H1 (cell line): ENCODE data around the gene GIGYF2. TPM values are rescaled to one million over a fixed set of nuclear protein-coding genes. Genes with fewer than 3 reads are reported as not detected.

ENCODE experiments used
- CTCF ChIA-PET: fragments of 300-600 bp; sonication (Branson Sonifier 250); formaldehyde crosslinking; loops from one replicate; lab custom pipeline; 2021; ENCODE audit not compliant: partially characterized antibody; lab: Charles Lee
- POLR2A ChIA-PET: fragments of 300-600 bp; sonication (Branson Sonifier 250); formaldehyde crosslinking; loops from one replicate; lab custom pipeline; 2021; ENCODE audit warnings: inconsistent platforms; ENCODE audit not compliant: partially characterized antibody; lab: Charles Lee
- DNase-seq, 2 experiments: peaks; one replicate each; pipeline versions ENCODE4 v3.0.0 to v3.0.0-alpha.2; 2010 to 2022; ENCODE audit warnings: low spot score in 2 of 2, low read depth in 1 of 2, mixed read lengths in 1 of 2
- FAIRE-seq: peaks from 2 replicates; lab custom pipeline; 2011; peaks lifted over from hg19 to GRCh38; lab: Jason Lieb, UNC
- H2AFZ ChIP-seq: 2 replicates; pipeline ENCODE4 v1.8.1; 2012; ENCODE audit warnings: low read length, inconsistent platforms
- H2AK5ac ChIP-seq: 2 replicates; pipeline ENCODE4 v1.6.1; 2013; ENCODE audit warnings: low read depth, low read length
- H2BK120ac ChIP-seq: replicated peaks from 2 replicates; pipeline ENCODE3; 2013; ENCODE audit warnings: low read depth, low read length, inconsistent platforms
- H2BK12ac ChIP-seq: 2 replicates; pipeline ENCODE4 v1.6.1; 2013; ENCODE audit warnings: low read depth, low read length
- H2BK15ac ChIP-seq: 2 replicates; pipeline ENCODE4 v1.6.1; 2013; ENCODE audit warnings: low read length
- H2BK20ac ChIP-seq: 2 replicates; pipeline ENCODE4 v1.6.1; 2013; ENCODE audit warnings: low read length
- H2BK5ac ChIP-seq: 2 replicates; pipeline ENCODE4 v1.6.1; 2013; ENCODE audit warnings: low read depth, low read length
- H3K14ac ChIP-seq: 2 replicates; pipeline ENCODE4 v1.6.1; 2013; ENCODE audit warnings: inconsistent platforms; ENCODE audit not compliant: insufficient read length
- H3K18ac ChIP-seq: 2 replicates; pipeline ENCODE4 v1.6.1; 2013; ENCODE audit warnings: low read length; ENCODE audit errors: extremely low read depth
- H3K23ac ChIP-seq: 2 replicates; pipeline ENCODE4 v1.6.1; 2013; ENCODE audit warnings: inconsistent platforms; ENCODE audit not compliant: insufficient read length
- H3K23me2 ChIP-seq: 2 replicates; pipeline ENCODE4 v1.6.1; 2013; ENCODE audit warnings: low read depth, low read length
- H3K27ac ChIP-seq: 2 replicates; pipeline ENCODE4 v1.6.1; 2011; ENCODE audit warnings: low read depth, low read length, inconsistent platforms
- H3K27me3 ChIP-seq, 4 experiments: replicated peaks in 1 of 4; 1 replicate in 1 of 4; 2 replicates in 3 of 4; pipeline versions ENCODE4 v1.6.1 to v1.8.1; 2011 to 2013; ENCODE audit warnings: low read length in 3 of 4, mild to moderate bottlenecking in 3 of 4, inconsistent platforms in 2 of 4, mixed read lengths in 2 of 4, moderate library complexity in 1 of 4; ENCODE audit not compliant: control insufficient read depth in 3 of 4, insufficient read depth in 3 of 4; ENCODE audit errors: extremely low read depth in 1 of 4
- H3K36me3 ChIP-seq, 4 experiments: 2 replicates each; pipeline versions ENCODE4 v1.6.1 to v1.8.1; 2011 to 2013; ENCODE audit warnings: mild to moderate bottlenecking in 4 of 4, low read length in 3 of 4, moderate library complexity in 2 of 4, control low read depth in 1 of 4, inconsistent platforms in 1 of 4; ENCODE audit not compliant: insufficient read depth in 4 of 4, control insufficient read depth in 2 of 4
- H3K4ac ChIP-seq: replicated peaks from 2 replicates; pipeline ENCODE3; 2013; ENCODE audit warnings: low read length, low read depth, mixed read lengths, inconsistent platforms; ENCODE audit not compliant: insufficient read length
- H3K4me1 ChIP-seq, 4 experiments: replicated peaks in 1 of 4; 1 replicate in 1 of 4; 2 replicates in 3 of 4; pipeline versions ENCODE4 v1.6.1 to v1.8.1; 2011 to 2013; ENCODE audit warnings: low read length in 3 of 4, inconsistent platforms in 2 of 4, mixed read lengths in 1 of 4; ENCODE audit not compliant: insufficient read depth in 4 of 4, control insufficient read depth in 3 of 4
- H3K4me2 ChIP-seq, 2 experiments: 2 replicates each; pipeline versions ENCODE4 v1.6.1 to v1.8.1; 2011 to 2013; ENCODE audit warnings: low read depth in 2 of 2, low read length in 2 of 2, control low read depth in 1 of 2, inconsistent platforms in 1 of 2, mild to moderate bottlenecking in 1 of 2; ENCODE audit not compliant: insufficient read depth in 1 of 2
- H3K4me3 ChIP-seq, 4 experiments: fragments of 200-600, 300-600 bp in 1 of 4; sonication (generic), shearing (Covaris generic), sonication (Bioruptor Twin) in 1 of 4; 2 replicates each; pipeline versions ENCODE4 v1.5.1 to v1.8.1; 2011 to 2016; ENCODE audit warnings: low read length in 4 of 4, low read depth in 3 of 4, control low read depth in 2 of 4, inconsistent platforms in 2 of 4, mild to moderate bottlenecking in 2 of 4, mixed read lengths in 1 of 4, moderate library complexity in 1 of 4; ENCODE audit not compliant: insufficient read depth in 2 of 4; ENCODE audit errors: extremely low read depth in 1 of 4
- H3K56ac ChIP-seq: replicated peaks from 2 replicates; pipeline ENCODE3; 2013; ENCODE audit warnings: low read depth, mild to moderate bottlenecking, mixed read lengths, low read length, inconsistent platforms; ENCODE audit not compliant: insufficient read length
- H3K79me1 ChIP-seq: 2 replicates; pipeline ENCODE4 v1.6.1; 2013; ENCODE audit warnings: low read depth, low read length, control low read depth
- H3K79me2 ChIP-seq, 2 experiments: 2 replicates each; pipeline versions ENCODE4 v1.6.1 to v1.8.1; 2012 to 2013; ENCODE audit warnings: low read length in 2 of 2, mild to moderate bottlenecking in 2 of 2, inconsistent platforms in 1 of 2; ENCODE audit not compliant: insufficient read depth in 2 of 2, control insufficient read depth in 1 of 2
- H3K9ac ChIP-seq, 4 experiments: replicated peaks in 1 of 4; 1 replicate in 1 of 4; 2 replicates in 3 of 4; pipeline versions ENCODE4 v1.6.1 to v1.8.1; 2011 to 2013; ENCODE audit warnings: low read depth in 3 of 4, low read length in 3 of 4, control low read depth in 2 of 4, mild to moderate bottlenecking in 2 of 4, moderate library complexity in 2 of 4, inconsistent platforms in 1 of 4; ENCODE audit errors: extremely low read depth in 1 of 4
- H3K9me3 ChIP-seq, 2 experiments: 2 replicates each; pipeline versions ENCODE4 v1.6.1 to v1.8.1; 2012 to 2013; ENCODE audit warnings: mild to moderate bottlenecking in 2 of 2, moderate library complexity in 2 of 2, control low read depth in 1 of 2, inconsistent platforms in 1 of 2, low read depth in 1 of 2, low read length in 1 of 2, mixed read lengths in 1 of 2; ENCODE audit not compliant: insufficient read depth in 2 of 2
- H4K20me1 ChIP-seq, 2 experiments: replicated peaks in 1 of 2; 2 replicates each; pipeline versions ENCODE3 to v1.8.1; 2011 to 2013; ENCODE audit warnings: inconsistent platforms in 2 of 2, low read length in 2 of 2, mild to moderate bottlenecking in 1 of 2; ENCODE audit not compliant: insufficient read depth in 2 of 2, control insufficient read depth in 1 of 2
- H4K5ac ChIP-seq: 2 replicates; pipeline ENCODE4 v1.6.1; 2013; ENCODE audit warnings: low read length, low read depth, mixed read lengths, inconsistent platforms; ENCODE audit not compliant: insufficient read length
- H4K8ac ChIP-seq: 2 replicates; pipeline ENCODE4 v1.8.0; 2013; ENCODE audit warnings: mild to moderate bottlenecking, moderate library complexity, low read length, inconsistent platforms; ENCODE audit not compliant: insufficient read depth; ENCODE audit errors: extremely low read depth
- H4K91ac ChIP-seq: replicated peaks from 2 replicates; pipeline ENCODE3; 2013; ENCODE audit warnings: low read length, mixed read lengths, inconsistent platforms; ENCODE audit not compliant: insufficient read length
- ASH2L ChIP-seq: fragments of 200-600, 300-600 bp; sonication (generic); IDR thresholded peaks from one replicate; pipeline ENCODE4 v1.7.1; 2017; ENCODE audit warnings: low read length
- CBX5 ChIP-seq: fragments of 300-800, 300-1000 bp; sonication (generic); IDR thresholded peaks from 2 replicates; pipeline ENCODE4 v1.7.1; 2016; ENCODE audit warnings: antibody characterized with exemption, low read length, low read depth
- CHD2 ChIP-seq: IDR thresholded peaks from 2 replicates; pipeline ENCODE4 v1.6.1; 2012; ENCODE audit warnings: low read length, improper control_type of control experiment
- CTBP2 ChIP-seq: IDR thresholded peaks from 2 replicates; pipeline ENCODE4 v1.7.0; 2011; ENCODE audit warnings: borderline replicate concordance, mild to moderate bottlenecking, moderate library complexity, mixed read lengths, low read length; ENCODE audit not compliant: insufficient read depth, insufficient read length
- EP300 ChIP-seq, 2 experiments: IDR thresholded peaks; 1 replicate in 1 of 2; 2 replicates in 1 of 2; pipeline ENCODE4 v1.6.1; 2011 to 2012; ENCODE audit warnings: low read depth in 2 of 2, low read length in 2 of 2, mild to moderate bottlenecking in 2 of 2, borderline replicate concordance in 1 of 2, inconsistent platforms in 1 of 2, moderate library complexity in 1 of 2
- MAFK ChIP-seq: IDR thresholded peaks from 2 replicates; pipeline ENCODE4 v1.6.1; 2012; ENCODE audit warnings: low read depth, mild to moderate bottlenecking, improper control_type of control experiment, low read length
- POLR2A ChIP-seq, 2 experiments: IDR thresholded peaks; 1 replicate in 1 of 2; 2 replicates in 1 of 2; pipeline ENCODE4 v1.6.1; 2011; ENCODE audit warnings: low read depth in 2 of 2, low read length in 2 of 2, mild to moderate bottlenecking in 2 of 2; ENCODE audit errors: control extremely low read depth in 1 of 2
- RXRA ChIP-seq: IDR thresholded peaks from 2 replicates; pipeline ENCODE4 v1.6.1; 2011; ENCODE audit warnings: low read depth, mild to moderate bottlenecking, low read length, moderate library complexity; ENCODE audit not compliant: insufficient read depth
- SIRT6 ChIP-seq: IDR thresholded peaks from one replicate; pipeline ENCODE4 v1.7.1; 2012; ENCODE audit warnings: low read length, inconsistent platforms
- SP1 ChIP-seq: IDR thresholded peaks from 2 replicates; pipeline ENCODE4 v1.6.1; 2011; ENCODE audit warnings: low read depth, low read length
- WGBS, 2 experiments: shearing (Covaris generic) in 1 of 2; methylation state at CpG; one replicate each; pipeline versions ENCODE4 v1.1.6 to v1.1.7; 2013 to 2015; ENCODE audit warnings: low lambda C conversion rate in 2 of 2, mixed read lengths in 2 of 2, inconsistent platforms in 1 of 2, low coverage in 1 of 2, missing lambda C conversion rate in 1 of 2; ENCODE audit not compliant: insufficient replicate concordance in 2 of 2, insufficient coverage in 1 of 2, insufficient read length in 1 of 2; ENCODE audit errors: extremely low coverage in 1 of 2, missing lambda C conversion rate in 1 of 2; 5-methylcytosine and 5-hydroxymethylcytosine counted together
- polyA plus RNA-seq, 7 experiments: library from polyadenylated mRNA; depleted of rRNA in 3 of 7; stranded (reverse) in 5 of 7; unstranded in 2 of 7; fragments of >200 nt in 5 of 7; fragments of 200-250 nt in 2 of 7; gene quantifications; 1 replicate in 5 of 7; 2 replicates in 1 of 7; 4 replicates in 1 of 7; pipeline versions ENCODE4 v1.2.1 to v1.2.3, GENCODE V29; 2011 to 2013; ENCODE audit warnings: missing spikeins in 2 of 7, mixed read lengths in 2 of 7
- total RNA-seq: library from RNA; stranded (reverse); fragmentation: NEBNext Ultra II Directional; extraction: Animal tissue kit (Norgen Biotek cat#: 25700); gene quantifications from 2 replicates; pipeline ENCODE4 v1.2.1, GENCODE V29; 2021

The GIGYF2 gene
- total and polyA plus RNA-seq, 2 of the 8 experiments (the other 6 are each of a cell fraction or from before 2014, with no cell fraction given), result 22.3 to 62.0 TPM

DNA sequence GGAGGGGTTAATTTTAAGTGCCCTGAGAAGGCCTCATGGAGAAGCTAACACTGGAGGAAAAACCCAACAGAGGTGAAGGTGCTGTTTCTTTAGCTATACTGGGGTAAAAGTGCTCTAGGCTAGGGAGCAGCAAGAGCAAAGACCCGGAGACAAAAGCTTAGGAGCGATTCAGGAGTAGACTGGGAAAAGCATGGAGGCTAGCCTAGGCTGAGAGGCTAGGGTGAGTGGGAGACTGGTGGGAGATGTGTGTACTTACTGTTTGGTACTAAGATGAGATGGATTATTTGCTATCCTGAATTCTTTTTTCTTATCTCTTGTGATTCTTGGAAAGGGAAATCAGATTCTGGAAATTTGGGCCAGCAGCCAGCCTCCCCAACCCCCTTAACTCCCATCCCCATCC lies 2.0 kb downstream of the GIGYF2 start:
- H2AFZ ChIP-seq, result no peak overlapping the region
- peaks cover 23 to 65% of the 10 kb centered on the region in 2 experiments for H3K79me2 ChIP-seq
- H2BK120ac ChIP-seq, result no peak overlapping the region
- ChIA-PET POLR2A (no interaction called here), CTCF (no interaction called here)
- H3K4ac ChIP-seq, result no peak overlapping the region
- no peaks in the 10 kb centered on the region for H3K9me3 ChIP-seq
- H3K14ac ChIP-seq, result no peak overlapping the region
- H3K27me3 ChIP-seq, result peaks cover 0 to 2% (median 0%) of the 10 kb centered on the region in 4 experiments; a peak in 1 of 7 replicates
- no peak overlapping the region for H2BK20ac ChIP-seq
- no peak overlapping the region for H2BK15ac ChIP-seq
- H3K18ac ChIP-seq, result no peak overlapping the region
- peak overlapping the region; percentile 65 to 86 for H3K4me2 ChIP-seq
- H4K91ac ChIP-seq, result no peak overlapping the region
- H4K5ac ChIP-seq, result no peak overlapping the region
- no peak overlapping the region for H2BK5ac ChIP-seq
- 84% methylated on average over 2 of the region's 2 CpGs; no CpG with 5 or more reads in 1 of the 2 experiments for WGBS, 2 experiments
- H3K23me2 ChIP-seq, result peaks cover 4% of the 10 kb centered on the region
- peaks cover 0 to 7% (median 4%) of the 10 kb centered on the region in 4 experiments; a peak in 4 of 8 replicates for H3K36me3 ChIP-seq
- no peak overlapping the region for H3K56ac ChIP-seq
- H2BK12ac ChIP-seq, result no peak overlapping the region
- H3K27ac ChIP-seq, result no peak overlapping the region
- H3K79me1 ChIP-seq, result peaks cover 4% of the 10 kb centered on the region
- no peak overlapping the region; the same call in 1 of the 2 replicates for H4K8ac ChIP-seq
- peak overlapping the region; percentile 7 to 96 (median 52); a peak in 5 of 8 replicates for H3K4me3 ChIP-seq
- peaks cover 0 to 8% (median 3%) of the 10 kb centered on the region in 4 experiments; a peak in 4 of 7 replicates for H3K4me1 ChIP-seq
- peak overlapping the region in 1 of 4 experiments; percentile 20; a peak in 1 of 7 replicates for H3K9ac ChIP-seq
- no peak overlapping the region for H3K23ac ChIP-seq
- no peak overlapping the region for H2AK5ac ChIP-seq
- peaks cover 0 to 7% of the 10 kb centered on the region in 2 experiments for H4K20me1 ChIP-seq
- FAIRE-seq, result no peak
- DNase-seq, result peak in 1 of 2 experiments; percentile 37
- no peak for TF ChIP-seq SIRT6
- no peak for TF ChIP-seq CTBP2
- no peak for TF ChIP-seq CHD2
- peak; percentile 55; the same call in 1 of the 2 replicates for TF ChIP-seq SP1
- TF ChIP-seq MAFK, result no peak
- no peak for TF ChIP-seq CBX5
- TF ChIP-seq ASH2L, result no peak
- TF ChIP-seq RXRA, result no peak
- TF ChIP-seq EP300 (IDR thresholded peaks at IDR 0.05; ENCODE audit: borderline replicate concordance in 1 of 2, low read depth in 2 of 2, low read length in 2 of 2), result no peak
- no peak for TF ChIP-seq POLR2A (IDR thresholded peaks at IDR 0.05; ENCODE audit: control extremely low read depth in 1 of 2, low read depth in 2 of 2, low read length in 2 of 2)
